Osteocyte (in vitro differentiated cells): Measurements from ENCODE around the gene MTMR1. TPM values are rescaled to one million over a fixed set of nuclear protein-coding genes. Genes with fewer than 3 reads are reported as not detected.

ENCODE experiments used
- DNase-seq: peaks from one replicate; pipeline ENCODE4 v3.0.0; 2021; ENCODE audit warnings: mixed read lengths; ENCODE audit not compliant: unreplicated experiment; ENCODE audit errors: extremely low spot score
- H3K27ac Mint-ChIP-seq: one replicate; pipeline ENCODE4 v1.8.0; 2021; ENCODE audit warnings: mild to moderate bottlenecking, mixed read lengths; ENCODE audit not compliant: unreplicated experiment
- H3K27me3 Mint-ChIP-seq: one replicate; pipeline ENCODE4 v1.8.0; 2021; ENCODE audit warnings: mixed read lengths; ENCODE audit not compliant: unreplicated experiment
- H3K36me3 Mint-ChIP-seq: one replicate; pipeline ENCODE4 v1.8.0; 2021; ENCODE audit warnings: mixed read lengths; ENCODE audit not compliant: unreplicated experiment
- H3K4me1 Mint-ChIP-seq: one replicate; pipeline ENCODE4 v1.8.0; 2021; ENCODE audit warnings: mixed read lengths; ENCODE audit not compliant: unreplicated experiment
- H3K4me3 Mint-ChIP-seq: one replicate; pipeline ENCODE4 v1.8.0; 2021; ENCODE audit warnings: mild to moderate bottlenecking, moderate library complexity, mixed read lengths; ENCODE audit not compliant: unreplicated experiment
- H3K9me3 Mint-ChIP-seq: one replicate; pipeline ENCODE4 v1.8.0; 2021; ENCODE audit warnings: mixed read lengths; ENCODE audit not compliant: unreplicated experiment
- CTCF ChIP-seq: fragments of 200-600 bp; sonication (generic); IDR thresholded peaks from 2 replicates; pipeline ENCODE4 v1.5.0; 2021; ENCODE audit warnings: antibody characterized with exemption, mild to moderate bottlenecking, moderate library complexity
- total RNA-seq: library from RNA; stranded (reverse); gene quantifications from 2 replicates; pipeline ENCODE4 v1.2.1, GENCODE V29; 2021

The MTMR1 gene
- total RNA-seq, 1 donor from 2014 or later: 23.6 TPM

DNA sequence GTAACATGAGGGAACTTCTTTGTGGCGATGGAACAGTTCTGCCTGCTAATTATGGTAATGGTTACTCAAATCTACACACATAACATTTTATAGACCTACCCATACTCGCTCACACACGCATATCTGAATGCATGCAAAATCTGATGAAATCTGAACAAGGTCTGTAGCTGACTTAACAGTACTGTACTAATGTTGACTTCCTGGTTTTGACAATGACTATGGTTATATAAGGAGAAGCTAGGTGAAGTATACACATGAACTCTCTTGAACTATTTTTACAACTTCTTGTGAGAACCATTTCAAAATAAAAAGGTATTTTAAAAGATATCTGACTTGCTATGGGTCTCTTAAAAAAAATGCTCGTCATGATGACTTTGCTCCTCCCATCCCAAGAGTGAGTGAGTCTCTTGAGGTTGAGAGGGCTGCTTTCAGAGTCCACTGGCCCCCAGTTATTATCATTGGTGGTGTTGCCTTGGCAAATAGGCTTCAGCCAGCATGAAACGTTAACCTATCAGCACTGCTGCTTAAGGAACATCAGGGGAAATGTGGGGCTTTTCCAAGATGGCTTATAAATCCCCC lies 99.8 kb downstream of the MTMR1 start:
- no peak for TF ChIP-seq CTCF
- Mint-ChIP-seq H3K36me3 (peaks cover 37% of the 10 kb centered on the region), H3K4me3 (no peak overlapping the region), H3K4me1 (no peaks in the 10 kb centered on the region), H3K9me3 (peaks cover 6% of the 10 kb centered on the region), H3K27ac (no peak overlapping the region), H3K27me3 (no peaks in the 10 kb centered on the region)
- no peak for DNase-seq

- Mint-ChIP-seq H3K4me3 (no peak overlapping the region), H3K36me3 (peaks cover 4% of the 10 kb centered on the region), H3K9me3 (peaks cover 30% of the 10 kb centered on the region), H3K27ac (no peak overlapping the region), H3K27me3 (no peaks in the 10 kb centered on the region), H3K4me1 (no peaks in the 10 kb centered on the region)
- no peak for DNase-seq
- TF ChIP-seq CTCF: no peak
These were observed 112.5 kb downstream of the MTMR1 start for GRCh38 chrX:150805736-150806135.

DNA sequence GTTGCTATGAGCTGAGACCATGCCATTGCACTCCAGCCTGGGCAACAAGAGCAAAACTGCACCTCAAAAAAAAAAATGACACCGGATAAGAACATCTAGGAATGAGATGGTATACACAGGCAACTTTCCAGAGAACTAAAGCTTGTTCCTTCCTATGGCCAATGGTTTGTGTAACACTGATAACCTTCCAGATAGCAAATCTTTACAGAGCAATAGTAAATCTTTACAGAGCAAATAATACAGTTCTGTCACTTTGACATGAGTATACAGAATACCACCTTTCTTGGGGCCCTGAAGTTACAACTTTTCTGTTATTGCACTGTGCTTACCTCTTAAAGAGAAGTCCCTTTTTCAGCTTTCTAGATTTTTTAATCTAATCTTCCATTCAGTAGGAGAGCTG lies 113.6 kb downstream of the MTMR1 start:
- H3K4me3 Mint-ChIP-seq: no peak overlapping the region
- no peak for TF ChIP-seq CTCF
- no peaks in the 10 kb centered on the region for H3K27me3 Mint-ChIP-seq
- H3K4me1 Mint-ChIP-seq: no peaks in the 10 kb centered on the region
- peaks cover 30% of the 10 kb centered on the region for H3K9me3 Mint-ChIP-seq
- no peak overlapping the region for H3K27ac Mint-ChIP-seq
- H3K36me3 Mint-ChIP-seq: peaks cover 4% of the 10 kb centered on the region
- DNase-seq: no peak

DNA sequence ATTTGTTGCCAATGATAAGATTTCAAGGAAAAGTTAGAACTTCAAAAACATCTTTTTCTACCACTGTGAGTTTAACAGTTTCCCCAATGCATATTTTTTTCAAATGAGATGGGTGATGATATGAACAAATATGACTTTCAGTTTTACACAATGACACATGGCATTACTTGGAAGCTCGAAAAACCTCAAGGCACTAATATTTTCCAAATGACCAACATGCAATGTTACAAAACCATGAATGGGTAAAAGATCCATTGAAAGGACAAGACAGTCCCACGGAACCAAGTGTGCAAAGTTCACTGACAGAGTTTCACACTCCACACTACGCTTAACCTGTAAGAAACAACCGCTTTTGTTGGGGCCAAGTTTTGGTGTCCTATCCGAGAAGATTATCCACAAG lies 120.7 kb downstream of the MTMR1 start:
- TF ChIP-seq CTCF: no peak
- no peak for DNase-seq
- Mint-ChIP-seq H3K27ac (no peak overlapping the region), H3K27me3 (no peaks in the 10 kb centered on the region), H3K36me3 (peaks cover 6% of the 10 kb centered on the region), H3K9me3 (peaks cover 31% of the 10 kb centered on the region), H3K4me3 (no peak overlapping the region), H3K4me1 (peaks cover 16% of the 10 kb centered on the region)

Other genes starting within 250 kb of the MTMR1 start
- 6.7 and 10.2 TPM in 2 replicates for gene MTM1, start 124.8 kb upstream of the MTMR1 start, total RNA-seq
- 61.9 and 66.3 TPM in 2 replicates for gene CD99L2, start 205.3 kb downstream of the MTMR1 start, total RNA-seq